ENCODE measurements around the gene CLCN2.

Gene CLCN2

GRCh38 chr3:184361532-184361931, at the start of gene CLCN2, which contains the start of gene POLR2H:
Gene CLCN2, minus strand, starts transcription at chr3:184361605. Its CDS starts 126 bp downstream, at chr3:184361479.
Gene POLR2H, plus strand, starts transcription at chr3:184361710. Its CDS starts 1,783 bp downstream, at chr3:184363493.
- no peak for DNase-seq (ENCODE audit: low read depth in 1 of 2, low spot score in 1 of 2)

GRCh38 chr3:184409946-184410500, 48.6 kb upstream of the CLCN2 start:
- DNase-seq (ENCODE audit: low read depth in 1 of 2, low spot score in 1 of 2): no peak

GRCh38 chr3:184409331-184409926, 48.0 kb upstream of the CLCN2 start:
- no peak for DNase-seq (ENCODE audit: low read depth in 1 of 2, low spot score in 1 of 2)

- DNase-seq (ENCODE audit: low read depth in 1 of 2, low spot score in 1 of 2): no peak
Measured at GRCh38 chr3:184405075-184406030, 43.9 kb upstream of the CLCN2 start.

GRCh38 chr3:184399410-184399809, 38.0 kb upstream of the CLCN2 start:
- DNase-seq (ENCODE audit: low read depth in 1 of 2, low spot score in 1 of 2): no peak

GRCh38 chr3:184395320-184395660, 33.9 kb upstream of the CLCN2 start:
- DNase-seq (ENCODE audit: low read depth in 1 of 2, low spot score in 1 of 2): no peak

GRCh38 chr3:184391266-184391665, 29.9 kb upstream of the CLCN2 start:
- no peak for DNase-seq (ENCODE audit: low read depth in 1 of 2, low spot score in 1 of 2)

- DNase-seq (ENCODE audit: low read depth in 1 of 2, low spot score in 1 of 2): no peak
Measured at GRCh38 chr3:184389935-184390528, 28.6 kb upstream of the CLCN2 start.

- DNase-seq (ENCODE audit: low read depth in 1 of 2, low spot score in 1 of 2): no peak
Measured at GRCh38 chr3:184389384-184389783, 28.0 kb upstream of the CLCN2 start.

- no peak for DNase-seq (ENCODE audit: low read depth in 1 of 2, low spot score in 1 of 2)
Measured at GRCh38 chr3:184388936-184389230, 27.5 kb upstream of the CLCN2 start.

GRCh38 chr3:184388164-184388935, 26.9 kb upstream of the CLCN2 start:
- no peak for DNase-seq (ENCODE audit: low read depth in 1 of 2, low spot score in 1 of 2)

- DNase-seq (ENCODE audit: low read depth in 1 of 2, low spot score in 1 of 2): no peak
Measured at GRCh38 chr3:184387174-184387714, 25.8 kb upstream of the CLCN2 start.

- no peak for DNase-seq (ENCODE audit: low read depth in 1 of 2, low spot score in 1 of 2)
Measured at GRCh38 chr3:184386047-184386806, 24.8 kb upstream of the CLCN2 start.

GRCh38 chr3:184384856-184385422, 23.5 kb upstream of the CLCN2 start:
- DNase-seq (ENCODE audit: low read depth in 1 of 2, low spot score in 1 of 2): no peak

GRCh38 chr3:184384342-184384741, 22.9 kb upstream of the CLCN2 start:
- DNase-seq (ENCODE audit: low read depth in 1 of 2, low spot score in 1 of 2): no peak

GRCh38 chr3:184383033-184383740, 21.8 kb upstream of the CLCN2 start:
- no peak for DNase-seq (ENCODE audit: low read depth in 1 of 2, low spot score in 1 of 2)

- no peak for DNase-seq (ENCODE audit: low read depth in 1 of 2, low spot score in 1 of 2)
Measured at GRCh38 chr3:184382326-184383032, 21.1 kb upstream of the CLCN2 start.
